ENCODE data around the gene TNNT3.

DNA sequence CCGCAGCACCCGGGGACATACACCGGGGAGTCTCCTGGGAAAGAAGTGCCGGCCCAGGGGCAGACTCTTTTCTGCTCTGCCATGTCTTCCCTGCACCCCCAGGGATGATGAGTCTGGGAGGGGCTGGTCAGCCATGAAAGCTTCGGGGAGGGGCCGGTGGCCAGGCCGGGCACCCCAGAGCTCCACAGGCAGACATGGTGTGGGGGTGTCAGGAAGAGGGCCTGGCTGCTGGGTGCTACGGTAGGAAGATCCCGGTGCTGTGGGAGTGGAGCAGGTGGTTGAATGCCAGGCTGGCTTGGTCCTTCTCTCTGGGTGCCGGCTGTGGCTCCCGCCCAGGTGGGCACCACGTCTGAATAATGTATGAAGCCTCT, 49.2 kb upstream of the TNNT3 start:
- TF ChIP-seq CTCF (conservative IDR thresholded peaks at IDR 0.05), result no peak
- no peak for TF ChIP-seq EZH2 (IDR thresholded peaks at IDR 0.05; ENCODE audit: low read depth)
